ENCODE results near the gene ZHX3. TPM values are rescaled to one million over a fixed set of nuclear protein-coding genes. Genes with fewer than 3 reads are reported as not detected.

ZHX3 gene
- total RNA-seq, 1 experiment from 2014 or later, result 21.5 TPM

GRCh38 chr20:41355598-41356203, 38.2 kb upstream of the ZHX3 start:
- intact Hi-C loops (cut with micrococcal nuclease; ENCODE audit: unreplicated experiment), result no loop called here
- H3K79me2 ChIP-seq (ENCODE audit: low read depth), result no peaks in the 10 kb centered on the region
- no peaks in the 10 kb centered on the region for H3K9me2 ChIP-seq (ENCODE audit: insufficient read depth)
- H3K27ac ChIP-seq, result no peak overlapping the region
- no peaks in the 10 kb centered on the region for H3K36me3 ChIP-seq (ENCODE audit: low read depth)
- no peaks in the 10 kb centered on the region for H3K27me3 ChIP-seq (ENCODE audit: insufficient read depth, low read depth)
- DNase-seq, result no peak
- no TSS peak for BruUV-seq (replicated peaks)
- CTCF ChIA-PET, result no interaction called here
- TF ChIP-seq CTCF (conservative IDR thresholded peaks at IDR 0.05), result no peak
- TF ChIP-seq EZH2 (IDR thresholded peaks at IDR 0.05; ENCODE audit: low read depth), result no peak
- H2AFZ ChIP-seq, result no peak overlapping the region
- H3K4me3 ChIP-seq, result no peak overlapping the region
- no peak overlapping the region for H3K4me2 ChIP-seq
- H3K9me3 ChIP-seq (ENCODE audit: insufficient read depth, low read depth), result no peaks in the 10 kb centered on the region
- no peaks in the 10 kb centered on the region for H4K20me1 ChIP-seq (ENCODE audit: insufficient read depth)
- POLR2A ChIA-PET (ENCODE audit: unreplicated experiment), result no interaction called here
- no peaks in the 10 kb centered on the region for H3F3A ChIP-seq (ENCODE audit: insufficient read depth, low read depth)
- no peaks in the 10 kb centered on the region for H3K4me1 ChIP-seq (replicated peaks; ENCODE audit: insufficient read depth)

GRCh38 chr20:41355192-41355591, 37.7 kb upstream of the ZHX3 start:
- no peak overlapping the region for H3K4me2 ChIP-seq
- H3K27me3 ChIP-seq (ENCODE audit: insufficient read depth, low read depth), result no peaks in the 10 kb centered on the region
- ChIA-PET CTCF (no interaction called here), POLR2A (ENCODE audit: unreplicated experiment) (no interaction called here)
- H3K27ac ChIP-seq, result no peak overlapping the region
- no peaks in the 10 kb centered on the region for H3K9me3 ChIP-seq (ENCODE audit: insufficient read depth, low read depth)
- H3F3A ChIP-seq (ENCODE audit: insufficient read depth, low read depth), result no peaks in the 10 kb centered on the region
- no peak for DNase-seq
- H3K4me3 ChIP-seq, result no peak overlapping the region
- intact Hi-C loops (cut with micrococcal nuclease; ENCODE audit: unreplicated experiment), result no loop called here
- TF ChIP-seq EZH2 (IDR thresholded peaks at IDR 0.05; ENCODE audit: low read depth) (no peak), CTCF (conservative IDR thresholded peaks at IDR 0.05) (no peak)
- H2AFZ ChIP-seq, result no peak overlapping the region
- H3K79me2 ChIP-seq (ENCODE audit: low read depth), result no peaks in the 10 kb centered on the region
- no peaks in the 10 kb centered on the region for H4K20me1 ChIP-seq (ENCODE audit: insufficient read depth)
- no peaks in the 10 kb centered on the region for H3K36me3 ChIP-seq (ENCODE audit: low read depth)
- H3K9me2 ChIP-seq (ENCODE audit: insufficient read depth), result no peaks in the 10 kb centered on the region
- no TSS peak for BruUV-seq (replicated peaks)
- no peaks in the 10 kb centered on the region for H3K4me1 ChIP-seq (replicated peaks; ENCODE audit: insufficient read depth)

- Histone ChIP-seq H3K36me3 (ENCODE audit: low read depth) (no peaks in the 10 kb centered on the region), H2AFZ (no peak overlapping the region), H3K4me3 (no peak overlapping the region), H3K27me3 (ENCODE audit: insufficient read depth, low read depth) (no peaks in the 10 kb centered on the region), H3K9me2 (ENCODE audit: insufficient read depth) (no peaks in the 10 kb centered on the region), H3K4me2 (no peak overlapping the region), H3F3A (ENCODE audit: insufficient read depth, low read depth) (no peaks in the 10 kb centered on the region), H3K9me3 (ENCODE audit: insufficient read depth, low read depth) (no peaks in the 10 kb centered on the region), H4K20me1 (ENCODE audit: insufficient read depth) (no peaks in the 10 kb centered on the region), H3K79me2 (ENCODE audit: low read depth) (no peaks in the 10 kb centered on the region), H3K4me1 (replicated peaks; ENCODE audit: insufficient read depth) (no peaks in the 10 kb centered on the region), H3K27ac (no peak overlapping the region)
- BruUV-seq (replicated peaks), result no TSS peak
- intact Hi-C loops (cut with micrococcal nuclease; ENCODE audit: unreplicated experiment), result no loop called here
- no peak for DNase-seq
- POLR2A ChIA-PET (ENCODE audit: unreplicated experiment), result interaction anchor here (0.6 kb wide), 1 partner anchor 343 kb away, joined by 3 read pairs; no protein-coding TSS in a partner anchor
- TF ChIP-seq EZH2 (IDR thresholded peaks at IDR 0.05; ENCODE audit: low read depth) (no peak), CTCF (conservative IDR thresholded peaks at IDR 0.05) (no peak)
- CTCF ChIA-PET, result no interaction called here
Measured at GRCh38 chr20:41353530-41353929, 36.0 kb upstream of the ZHX3 start.

Data from PC-9 (cell line).